Activated CD4-positive, alpha-beta T cell treated with anti-CD3 and anti-CD28 coated beads, Interleukin-2, amount 50 U/mL, for 16 hours (primary cell): ENCODE results near the gene NAA80.

Experiments used
- DNase-seq: peaks from one replicate; pipeline ENCODE4 v3.0.0-alpha.2; 2020

Gene NAA80

DNA sequence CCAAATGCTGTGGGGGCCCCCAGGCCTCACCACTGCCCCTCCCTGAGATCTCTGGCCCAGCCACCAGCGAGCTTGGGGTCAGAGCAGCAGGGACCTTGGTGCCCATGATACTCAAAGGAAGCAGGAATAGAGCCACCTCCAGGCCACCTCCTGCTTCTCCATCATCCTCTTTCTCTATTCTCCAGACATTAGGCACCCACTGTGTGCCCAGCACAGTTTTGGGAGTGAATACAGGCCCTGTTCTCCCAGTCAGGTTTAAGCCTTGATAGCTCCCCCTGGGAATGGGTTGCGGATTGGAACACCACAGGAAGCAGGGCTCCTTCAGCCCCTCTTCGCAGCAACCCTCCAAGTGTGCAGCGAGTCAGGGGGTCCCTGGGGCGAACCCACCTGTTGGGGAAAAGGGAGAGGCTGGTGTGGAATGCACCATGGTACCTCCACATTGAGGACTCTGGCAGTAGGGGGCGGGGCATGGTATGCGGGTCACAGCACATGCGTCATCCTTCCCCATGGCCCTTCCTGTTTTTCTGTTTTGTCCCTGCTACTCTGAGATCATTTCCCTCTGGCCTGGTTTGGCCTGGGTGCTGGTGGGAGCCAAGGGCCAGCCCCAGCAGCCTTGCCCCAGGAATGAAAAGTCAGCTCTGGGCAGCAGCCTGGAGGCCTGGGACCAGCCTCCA, 44.5 kb downstream of the NAA80 start:
- no peak for DNase-seq

DNA sequence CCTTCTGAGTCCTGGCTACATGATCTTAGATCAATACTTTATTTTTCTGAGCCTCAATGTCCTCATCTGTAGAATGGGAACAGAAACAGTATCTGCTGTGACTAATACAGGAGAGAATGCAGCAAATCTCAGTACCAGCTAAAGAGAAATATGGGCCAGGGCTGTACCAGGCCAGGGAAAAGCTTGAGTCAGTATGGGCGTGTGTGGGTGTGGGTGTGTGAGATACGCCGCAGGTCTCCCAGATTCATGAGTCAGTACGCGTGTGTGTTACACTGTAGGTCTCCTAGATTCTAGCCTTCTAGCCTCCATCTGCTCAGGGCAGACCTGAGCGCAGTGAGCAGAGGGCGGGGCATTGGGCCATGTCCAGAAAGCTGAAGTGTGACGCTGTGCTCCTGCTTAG, 48.0 kb downstream of the NAA80 start:
- DNase-seq = peak; percentile 42

- DNase-seq = no peak
Observed at GRCh38 chr3:50250514-50250913, 48.7 kb downstream of the NAA80 start.

GRCh38 chr3:50249457-50249856, 49.7 kb downstream of the NAA80 start:
- no peak for DNase-seq

- DNase-seq = no peak
Observed at GRCh38 chr3:50248387-50248786, 50.8 kb downstream of the NAA80 start.

DNA sequence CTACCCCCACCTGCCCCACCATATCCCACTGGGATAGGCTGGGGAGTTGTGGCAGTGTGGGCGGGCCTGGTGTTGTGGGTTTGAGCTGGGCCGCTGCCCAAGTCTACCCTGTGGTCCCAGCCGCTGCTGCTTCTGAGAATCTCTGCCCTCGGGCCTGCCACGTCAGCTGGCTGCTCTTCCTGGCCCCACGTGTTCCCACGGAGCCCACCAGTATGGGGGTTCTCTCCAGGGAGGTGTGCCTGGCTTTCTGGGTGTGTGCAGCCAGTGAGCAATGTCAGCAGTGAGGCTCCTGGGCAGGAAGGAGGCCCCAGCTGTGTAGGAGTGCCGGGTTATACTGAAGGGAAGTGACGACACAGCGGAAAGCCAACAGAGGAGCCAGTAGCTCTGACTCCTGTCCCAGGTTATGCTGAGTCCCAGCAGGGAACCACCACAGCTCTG, 52.7 kb downstream of the NAA80 start:
- DNase-seq = peak; percentile 92
